GM12878 (cell line): Measurements from ENCODE around the gene PIP4K2A. TPM values are rescaled to one million over a fixed set of nuclear protein-coding genes. Genes with fewer than 3 reads are reported as not detected.

ENCODE experiments used
- ATAC-seq: fragments of 200-7000 bp; cut with Tn5 transposase; 3 replicates; pipeline ENCODE4 v1.9.1; 2020; ENCODE audit warnings: mild to moderate bottlenecking, moderate library complexity
- BruUV-seq: library from RNA; stranded (reverse); fragments of 400-500 nt; replicated peaks from 2 replicates; lab custom pipeline; 2021; lab: Mats Ljungman, UMichigan
- CTCF ChIA-PET: fragments of 300-600 bp; sonication (Branson Sonifier 250); formaldehyde crosslinking; extraction: SDS; loops from one replicate; lab custom pipeline; 2021; ENCODE audit warnings: inconsistent platforms; lab: Yijun Ruan, JAX
- POLR2A ChIA-PET: fragments of 350-600 bp; formaldehyde crosslinking; extraction: SDS; loops from one replicate; lab custom pipeline; 2021; ENCODE audit warnings: inconsistent platforms; lab: Charles Lee
- RAD21 ChIA-PET: fragments of 300-600 bp; sonication (Branson Sonifier 250); formaldehyde crosslinking; loops from one replicate; lab custom pipeline; 2023; ENCODE audit warnings: antibody characterized with exemption; ENCODE audit not compliant: unreplicated experiment; lab: Charles Lee
- SMC1A ChIA-PET: fragments of 300-600 bp; sonication (Branson Sonifier 250); formaldehyde crosslinking; loops from one replicate; lab custom pipeline; 2023; ENCODE audit not compliant: unreplicated experiment, uncharacterized antibody; lab: Charles Lee
- DNase-seq: peaks from one replicate; pipeline ENCODE4 v3.0.0-alpha.2; 2011; ENCODE audit warnings: low read depth, low spot score
- FAIRE-seq: peaks from 3 replicates; lab custom pipeline; 2011; peaks lifted over from hg19 to GRCh38; lab: Jason Lieb, UNC
- H2AFZ ChIP-seq: 2 replicates; pipeline ENCODE4 v1.6.0; 2011; ENCODE audit warnings: low read depth, low read length, control low read depth; ENCODE audit not compliant: control insufficient read depth
- H3K27ac ChIP-seq: 2 replicates; pipeline ENCODE4 v1.5.1; 2011; ENCODE audit warnings: control low read depth; ENCODE audit not compliant: control insufficient read depth, insufficient read depth
- H3K27me3 ChIP-seq, 2 experiments: replicated peaks in 1 of 2; 2 replicates each; pipeline versions ENCODE4 v1.6.0 to v1.6.1; 2011; ENCODE audit warnings: low read length in 1 of 2; ENCODE audit not compliant: control insufficient read depth in 2 of 2, insufficient read depth in 2 of 2
- H3K36me3 ChIP-seq, 2 experiments: 2 replicates each; pipeline ENCODE4 v1.5.1; 2011; ENCODE audit warnings: low read length in 1 of 2; ENCODE audit not compliant: control insufficient read depth in 2 of 2, insufficient read depth in 2 of 2
- H3K4me1 ChIP-seq: 2 replicates; pipeline ENCODE4 v1.6.1; 2011; ENCODE audit warnings: mild to moderate bottlenecking, low read length, moderate library complexity, mixed read lengths; ENCODE audit not compliant: control insufficient read depth, insufficient read depth
- H3K4me2 ChIP-seq: 2 replicates; pipeline ENCODE4 v1.6.0; 2011; ENCODE audit warnings: control low read depth; ENCODE audit not compliant: control insufficient read depth, insufficient read depth
- H3K4me3 ChIP-seq: fragments of 200-600 bp; sonication (generic); 2 replicates; pipeline ENCODE4 v1.5.1; 2016
- H3K79me2 ChIP-seq: 2 replicates; pipeline ENCODE4 v1.6.0; 2011; ENCODE audit warnings: low read length; ENCODE audit not compliant: control insufficient read depth, insufficient read depth
- H3K9ac ChIP-seq: 2 replicates; pipeline ENCODE4 v1.8.0; 2011; ENCODE audit warnings: low read length, control low read depth, mixed read lengths; ENCODE audit not compliant: control insufficient read depth, insufficient read depth
- H3K9me3 ChIP-seq: replicated peaks from 3 replicates; pipeline ENCODE4 v1.5.1; 2011; ENCODE audit warnings: mild to moderate bottlenecking, low read length; ENCODE audit not compliant: control insufficient read depth, insufficient read depth
- H4K20me1 ChIP-seq: 2 replicates; pipeline ENCODE4 v1.6.0; 2011; ENCODE audit not compliant: control insufficient read depth, insufficient read depth
- BMI1 ChIP-seq: fragments of 450-650 bp; IDR thresholded peaks from 2 replicates; pipeline ENCODE4 v1.6.1; 2016; ENCODE audit warnings: mild to moderate bottlenecking, moderate library complexity, borderline replicate concordance
- CHD1 ChIP-seq: IDR thresholded peaks from 2 replicates; pipeline ENCODE4 v1.6.1; 2012; ENCODE audit warnings: low read depth, low read length, improper control_type of control experiment
- FOXK2 ChIP-seq: fragments of 450-650 bp; IDR thresholded peaks from 2 replicates; pipeline ENCODE4 v1.6.1; 2017; ENCODE audit warnings: mild to moderate bottlenecking, moderate library complexity
- HCFC1 ChIP-seq: fragments of 150-350 bp; IDR thresholded peaks from 2 replicates; pipeline ENCODE4 v1.6.1; 2014; ENCODE audit warnings: low read length
- KLF5 ChIP-seq: fragments of 450-650 bp; IDR thresholded peaks from 2 replicates; pipeline ENCODE4 v1.6.1; 2014; ENCODE audit warnings: mild to moderate bottlenecking; ENCODE audit not compliant: partially characterized antibody
- MXI1 ChIP-seq: fragments of 150-350 bp; IDR thresholded peaks from 2 replicates; pipeline ENCODE4 v1.6.1; 2011; ENCODE audit warnings: low read depth, mild to moderate bottlenecking, inconsistent platforms, low read length, improper control_type of control experiment
- NRF1 ChIP-seq: conservative IDR thresholded peaks from 2 replicates; pipeline ENCODE4 v1.6.1; 2011; ENCODE audit warnings: mild to moderate bottlenecking, low read depth, low read length, improper control_type of control experiment
- SUZ12 ChIP-seq: fragments of 200-600 bp; sonication (generic); IDR thresholded peaks from one replicate; pipeline ENCODE4 v1.6.1; 2018; ENCODE audit warnings: antibody characterized with exemption, mild to moderate bottlenecking; ENCODE audit not compliant: unreplicated experiment
- TCF7 ChIP-seq: IDR thresholded peaks from 2 replicates; pipeline ENCODE4 v1.6.1; 2014; ENCODE audit warnings: antibody characterized with exemption, borderline replicate concordance
- WRNIP1 ChIP-seq: IDR thresholded peaks from 2 replicates; pipeline ENCODE4 v1.6.1; 2011; ENCODE audit warnings: low read depth, low read length, improper control_type of control experiment, borderline replicate concordance
- ZNF274 ChIP-seq: IDR thresholded peaks from one replicate; pipeline ENCODE4 v1.8.0; 2011; ENCODE audit not compliant: insufficient read length, insufficient read depth
- ZSCAN29 ChIP-seq: fragments of 450-650 bp; IDR thresholded peaks from 2 replicates; pipeline ENCODE4 v1.6.1; 2017; ENCODE audit warnings: mild to moderate bottlenecking, moderate library complexity
- WGBS: methylation state at CpG from one replicate; pipeline ENCODE4 v1.1.6; 2016; ENCODE audit warnings: low lambda C conversion rate; ENCODE audit not compliant: insufficient replicate concordance, insufficient coverage; ENCODE audit errors: missing lambda C conversion rate; 5-methylcytosine and 5-hydroxymethylcytosine counted together
- in situ Hi-C: fragments of 300-500 bp; cut with MboI; formaldehyde crosslinking; loops from 9 replicates; pipeline ENCODE4 v1.14.3; 2018; ENCODE audit warnings: mixed read lengths
- intact Hi-C: fragments of 100-400 bp; cut with micrococcal nuclease; formaldehyde crosslinking; loops from one replicate; pipeline ENCODE4 v1.14.2; 2022; ENCODE audit not compliant: unreplicated experiment
- polyA plus RNA-seq, 11 experiments: library from polyadenylated mRNA; depleted of rRNA in 4 of 11; unstranded in 6 of 11; stranded (reverse) in 5 of 11; fragments of >200 nt; fragmentation: Nextera tagmentation in 4 of 11; fragmentation: Illumina TruSeq in 1 of 11; extraction: Ambion mirVana in 4 of 11; extraction: Trizol in 1 of 11; gene quantifications; 1 replicate in 1 of 11; 2 replicates in 10 of 11; pipeline versions ENCODE4 v1.2.1 to v1.2.3, GENCODE V29; 2011 to 2016; ENCODE audit warnings: inconsistent platforms in 2 of 11, missing spikeins in 2 of 11, low read depth in 1 of 11
- total RNA-seq, 4 experiments: library from RNA; depleted of rRNA in 3 of 4; stranded (reverse); fragments of >200 nt in 3 of 4; fragmentation: Illumina TruSeq in 1 of 4; extraction: Trizol in 1 of 4; gene quantifications; 2 replicates each; pipeline versions ENCODE4 v1.2.1 to v1.2.3, GENCODE V29; 2013 to 2021
- TF ChIP-seq, protein P1 (sequence below): IDR thresholded peaks from 2 replicates; pipeline ENCODE4 v1.6.1; 2012; ENCODE audit warnings: mild to moderate bottlenecking, low read depth, low read length
- TF ChIP-seq, protein P2 (sequence below): IDR thresholded peaks from 2 replicates; pipeline ENCODE4 v1.6.1; 2011; ENCODE audit warnings: borderline replicate concordance, low read depth, mild to moderate bottlenecking, moderate library complexity, low read length; ENCODE audit not compliant: insufficient read depth, poor library complexity, severe bottlenecking
- TF ChIP-seq, protein P3 (sequence below): fragments of 150-350 bp; IDR thresholded peaks from 2 replicates; pipeline ENCODE4 v1.6.1; 2016; ENCODE audit warnings: low read depth, low read length

Gene PIP4K2A
- total and polyA plus RNA-seq, 10 of the 15 experiments (the other 5 are each of a cell fraction or from before 2014, with no cell fraction given): 54.3 to 139 (median 84.4) TPM

DNA sequence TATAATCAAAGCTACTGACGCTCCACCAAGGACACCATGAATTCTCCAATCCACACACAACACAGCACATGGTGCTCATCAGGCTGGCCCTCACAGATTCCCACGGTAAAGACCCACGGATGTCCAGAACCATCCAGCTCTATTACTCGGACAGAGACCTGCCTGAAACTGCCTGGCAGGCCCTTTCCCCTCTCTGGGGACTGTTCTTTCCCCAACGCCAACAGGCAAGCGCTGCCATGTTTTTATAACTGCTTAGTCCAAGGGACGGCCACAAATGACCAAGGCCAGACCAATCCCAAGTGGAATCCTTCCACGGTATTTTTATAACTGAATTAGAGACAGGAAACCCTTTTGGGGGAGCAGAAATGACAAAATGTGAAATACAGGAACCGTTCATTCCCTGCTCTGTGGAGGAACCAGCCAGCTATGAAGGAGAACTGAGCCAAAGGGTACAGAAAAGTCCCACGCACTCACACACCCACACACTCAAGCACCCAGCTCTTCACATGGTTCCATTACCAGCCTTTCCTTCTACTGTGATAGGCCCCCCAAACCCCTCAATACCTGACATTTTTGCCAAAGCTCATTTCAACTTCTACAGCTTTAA lies 4.1 kb downstream of the PIP4K2A start:
- peak; percentile 79 for FAIRE-seq
- TF ChIP-seq, protein P1, sequence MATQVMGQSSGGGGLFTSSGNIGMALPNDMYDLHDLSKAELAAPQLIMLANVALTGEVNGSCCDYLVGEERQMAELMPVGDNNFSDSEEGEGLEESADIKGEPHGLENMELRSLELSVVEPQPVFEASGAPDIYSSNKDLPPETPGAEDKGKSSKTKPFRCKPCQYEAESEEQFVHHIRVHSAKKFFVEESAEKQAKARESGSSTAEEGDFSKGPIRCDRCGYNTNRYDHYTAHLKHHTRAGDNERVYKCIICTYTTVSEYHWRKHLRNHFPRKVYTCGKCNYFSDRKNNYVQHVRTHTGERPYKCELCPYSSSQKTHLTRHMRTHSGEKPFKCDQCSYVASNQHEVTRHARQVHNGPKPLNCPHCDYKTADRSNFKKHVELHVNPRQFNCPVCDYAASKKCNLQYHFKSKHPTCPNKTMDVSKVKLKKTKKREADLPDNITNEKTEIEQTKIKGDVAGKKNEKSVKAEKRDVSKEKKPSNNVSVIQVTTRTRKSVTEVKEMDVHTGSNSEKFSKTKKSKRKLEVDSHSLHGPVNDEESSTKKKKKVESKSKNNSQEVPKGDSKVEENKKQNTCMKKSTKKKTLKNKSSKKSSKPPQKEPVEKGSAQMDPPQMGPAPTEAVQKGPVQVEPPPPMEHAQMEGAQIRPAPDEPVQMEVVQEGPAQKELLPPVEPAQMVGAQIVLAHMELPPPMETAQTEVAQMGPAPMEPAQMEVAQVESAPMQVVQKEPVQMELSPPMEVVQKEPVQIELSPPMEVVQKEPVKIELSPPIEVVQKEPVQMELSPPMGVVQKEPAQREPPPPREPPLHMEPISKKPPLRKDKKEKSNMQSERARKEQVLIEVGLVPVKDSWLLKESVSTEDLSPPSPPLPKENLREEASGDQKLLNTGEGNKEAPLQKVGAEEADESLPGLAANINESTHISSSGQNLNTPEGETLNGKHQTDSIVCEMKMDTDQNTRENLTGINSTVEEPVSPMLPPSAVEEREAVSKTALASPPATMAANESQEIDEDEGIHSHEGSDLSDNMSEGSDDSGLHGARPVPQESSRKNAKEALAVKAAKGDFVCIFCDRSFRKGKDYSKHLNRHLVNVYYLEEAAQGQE: no peak
- TF ChIP-seq FOXK2 (no peak), MXI1 (peak; percentile 37), CHD1 (0 out of 2 replicates have a peak, but pooled peaks have one; percentile 85), TCF7 (no peak), KLF5 (no peak), HCFC1 (no peak), WRNIP1 (peak; percentile 86), ZSCAN29 (no peak), SUZ12 (no peak), BMI1 (no peak; the same call in 1 of the 2 replicates), ZNF274 (no peak), NRF1 (no peak)
- TF ChIP-seq, protein P2, sequence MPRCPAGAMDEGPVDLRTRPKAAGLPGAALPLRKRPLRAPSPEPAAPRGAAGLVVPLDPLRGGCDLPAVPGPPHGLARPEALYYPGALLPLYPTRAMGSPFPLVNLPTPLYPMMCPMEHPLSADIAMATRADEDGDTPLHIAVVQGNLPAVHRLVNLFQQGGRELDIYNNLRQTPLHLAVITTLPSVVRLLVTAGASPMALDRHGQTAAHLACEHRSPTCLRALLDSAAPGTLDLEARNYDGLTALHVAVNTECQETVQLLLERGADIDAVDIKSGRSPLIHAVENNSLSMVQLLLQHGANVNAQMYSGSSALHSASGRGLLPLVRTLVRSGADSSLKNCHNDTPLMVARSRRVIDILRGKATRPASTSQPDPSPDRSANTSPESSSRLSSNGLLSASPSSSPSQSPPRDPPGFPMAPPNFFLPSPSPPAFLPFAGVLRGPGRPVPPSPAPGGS: peak; percentile 46
- TF ChIP-seq, protein P3, sequence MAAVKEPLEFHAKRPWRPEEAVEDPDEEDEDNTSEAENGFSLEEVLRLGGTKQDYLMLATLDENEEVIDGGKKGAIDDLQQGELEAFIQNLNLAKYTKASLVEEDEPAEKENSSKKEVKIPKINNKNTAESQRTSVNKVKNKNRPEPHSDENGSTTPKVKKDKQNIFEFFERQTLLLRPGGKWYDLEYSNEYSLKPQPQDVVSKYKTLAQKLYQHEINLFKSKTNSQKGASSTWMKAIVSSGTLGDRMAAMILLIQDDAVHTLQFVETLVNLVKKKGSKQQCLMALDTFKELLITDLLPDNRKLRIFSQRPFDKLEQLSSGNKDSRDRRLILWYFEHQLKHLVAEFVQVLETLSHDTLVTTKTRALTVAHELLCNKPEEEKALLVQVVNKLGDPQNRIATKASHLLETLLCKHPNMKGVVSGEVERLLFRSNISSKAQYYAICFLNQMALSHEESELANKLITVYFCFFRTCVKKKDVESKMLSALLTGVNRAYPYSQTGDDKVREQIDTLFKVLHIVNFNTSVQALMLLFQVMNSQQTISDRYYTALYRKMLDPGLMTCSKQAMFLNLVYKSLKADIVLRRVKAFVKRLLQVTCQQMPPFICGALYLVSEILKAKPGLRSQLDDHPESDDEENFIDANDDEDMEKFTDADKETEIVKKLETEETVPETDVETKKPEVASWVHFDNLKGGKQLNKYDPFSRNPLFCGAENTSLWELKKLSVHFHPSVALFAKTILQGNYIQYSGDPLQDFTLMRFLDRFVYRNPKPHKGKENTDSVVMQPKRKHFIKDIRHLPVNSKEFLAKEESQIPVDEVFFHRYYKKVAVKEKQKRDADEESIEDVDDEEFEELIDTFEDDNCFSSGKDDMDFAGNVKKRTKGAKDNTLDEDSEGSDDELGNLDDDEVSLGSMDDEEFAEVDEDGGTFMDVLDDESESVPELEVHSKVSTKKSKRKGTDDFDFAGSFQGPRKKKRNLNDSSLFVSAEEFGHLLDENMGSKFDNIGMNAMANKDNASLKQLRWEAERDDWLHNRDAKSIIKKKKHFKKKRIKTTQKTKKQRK: no peak

More for the DNA sequence above, 4.1 kb downstream of the PIP4K2A start:
- peaks cover 6% of the 10 kb centered on the region for H3K9me3 ChIP-seq
- WGBS: 14% methylated on average over 10 of the region's 10 CpGs
- CTCF ChIA-PET: interaction anchor here (0.6 to 1.8 kb wide), 14 partner anchors 9 to 717 kb away, joined by 3 to 9 read pairs (median 4); no protein-coding TSS in a partner anchor
- DNase-seq (peak; percentile 76), ATAC-seq (peak; percentile 66)
- peaks cover 2 to 9% of the 10 kb centered on the region in 2 experiments; a peak in 1 of 4 replicates for H3K36me3 ChIP-seq
- H3K4me2 ChIP-seq: peak overlapping the region; percentile 81
- peak overlapping the region; percentile 54 for H3K9ac ChIP-seq
- POLR2A ChIA-PET: interaction anchor here (0.6 to 2.2 kb wide), 23 partner anchors 9 to 714 kb away, joined by 3 to 13 read pairs (median 4); partner anchors contain the start of gene DNAJC1
- RAD21 ChIA-PET: interaction anchor here (0.6 to 2.4 kb wide), 33 partner anchors 10 to 193 kb away, joined by 3 to 22 read pairs (median 5); no protein-coding TSS in a partner anchor
- peaks cover 21% of the 10 kb centered on the region for H3K4me1 ChIP-seq
- H2AFZ ChIP-seq: no peak overlapping the region
- SMC1A ChIA-PET: interaction anchor here (0.5 to 7.6 kb wide), 35 partner anchors 10 to 279 kb away, joined by 3 to 72 read pairs (median 5); no protein-coding TSS in a partner anchor
- in situ Hi-C loops: no loop called here
- no peaks in the 10 kb centered on the region for H3K27me3 ChIP-seq
- H3K27ac ChIP-seq: peak overlapping the region; percentile 65
- intact Hi-C loops: loop anchor here (2.0 to 10.0 kb wide), 6 partner anchors 43 to 395 kb away; partner anchors contain the start of gene COMMD3
- peak overlapping the region; percentile 75 for H3K4me3 ChIP-seq
- peaks cover 93% of the 10 kb centered on the region for H3K79me2 ChIP-seq
- no peaks in the 10 kb centered on the region for H4K20me1 ChIP-seq
- no TSS peak for BruUV-seq
